ENCODE data around the gene CELF1. TPM values are rescaled to one million over a fixed set of nuclear protein-coding genes. Genes with fewer than 3 reads are reported as not detected.

The CELF1 gene
- total RNA-seq, 2 experiments from 2014 or later = 120 to 122 TPM

DNA sequence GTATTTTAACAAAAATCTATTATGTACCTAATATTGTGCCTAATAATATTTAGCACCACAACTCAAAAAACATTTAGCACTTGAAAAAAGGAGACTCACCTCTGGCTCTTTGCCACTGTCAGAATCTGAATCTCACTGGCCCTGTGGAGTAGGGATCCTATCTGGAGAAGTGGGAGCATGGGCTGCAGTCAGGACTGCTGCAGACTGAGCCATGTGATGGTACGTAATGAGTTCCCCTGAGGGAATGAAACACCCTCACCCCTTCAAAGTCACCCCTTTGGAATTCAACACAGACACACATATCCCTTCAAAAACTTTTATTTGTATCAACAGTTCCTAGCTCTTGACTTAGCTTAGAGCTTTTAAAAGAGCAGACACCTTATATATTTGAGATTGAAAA lies 19.0 kb upstream of the CELF1 start:
- no peak overlapping the region for H3K4me3 Mint-ChIP-seq
- ChIA-PET CTCF (interaction anchor here (0.9 to 1.6 kb wide), 2 partner anchors 20 to 55 kb away, joined by 3 read pairs; no protein-coding TSS in a partner anchor), POLR2A (no interaction called here)
- ATAC-seq (no peak), DNase-seq (no peak)
- TF ChIP-seq, protein P1, sequence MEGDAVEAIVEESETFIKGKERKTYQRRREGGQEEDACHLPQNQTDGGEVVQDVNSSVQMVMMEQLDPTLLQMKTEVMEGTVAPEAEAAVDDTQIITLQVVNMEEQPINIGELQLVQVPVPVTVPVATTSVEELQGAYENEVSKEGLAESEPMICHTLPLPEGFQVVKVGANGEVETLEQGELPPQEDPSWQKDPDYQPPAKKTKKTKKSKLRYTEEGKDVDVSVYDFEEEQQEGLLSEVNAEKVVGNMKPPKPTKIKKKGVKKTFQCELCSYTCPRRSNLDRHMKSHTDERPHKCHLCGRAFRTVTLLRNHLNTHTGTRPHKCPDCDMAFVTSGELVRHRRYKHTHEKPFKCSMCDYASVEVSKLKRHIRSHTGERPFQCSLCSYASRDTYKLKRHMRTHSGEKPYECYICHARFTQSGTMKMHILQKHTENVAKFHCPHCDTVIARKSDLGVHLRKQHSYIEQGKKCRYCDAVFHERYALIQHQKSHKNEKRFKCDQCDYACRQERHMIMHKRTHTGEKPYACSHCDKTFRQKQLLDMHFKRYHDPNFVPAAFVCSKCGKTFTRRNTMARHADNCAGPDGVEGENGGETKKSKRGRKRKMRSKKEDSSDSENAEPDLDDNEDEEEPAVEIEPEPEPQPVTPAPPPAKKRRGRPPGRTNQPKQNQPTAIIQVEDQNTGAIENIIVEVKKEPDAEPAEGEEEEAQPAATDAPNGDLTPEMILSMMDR (IDR thresholded peaks at IDR 0.05) = no peak
- intact Hi-C loops (cut with micrococcal nuclease) = no loop called here
- H3K9me3 Mint-ChIP-seq = no peaks in the 10 kb centered on the region
- peaks cover 16% of the 10 kb centered on the region for H3K4me1 Mint-ChIP-seq (ENCODE audit: low read depth)
- H3K27me3 Mint-ChIP-seq = no peaks in the 10 kb centered on the region
- H3K27ac Mint-ChIP-seq = no peak overlapping the region
- H3K36me3 Mint-ChIP-seq (ENCODE audit: low read depth) = peaks cover 41% of the 10 kb centered on the region

DNA sequence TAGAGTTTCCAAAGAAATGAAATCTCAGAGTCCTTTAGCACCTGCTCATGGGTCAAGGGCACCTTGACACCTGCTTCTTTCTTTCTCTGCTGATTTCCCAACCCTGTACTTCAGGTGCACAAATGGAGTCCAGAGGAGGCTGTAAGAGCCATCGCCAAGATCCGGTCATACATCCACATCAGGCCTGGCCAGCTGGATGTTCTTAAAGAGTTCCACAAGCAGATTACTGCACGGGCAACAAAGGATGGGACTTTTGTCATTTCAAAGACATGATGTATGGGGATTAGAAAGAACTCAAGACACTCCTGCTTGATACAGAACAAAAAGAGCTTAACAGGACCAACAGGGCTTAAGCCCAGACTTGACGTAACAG lies 18.4 kb upstream of the CELF1 start:
- peaks cover 20% of the 10 kb centered on the region for H3K4me1 Mint-ChIP-seq (ENCODE audit: low read depth)
- ATAC-seq (no peak), DNase-seq (no peak)
- TF ChIP-seq, protein P1 (IDR thresholded peaks at IDR 0.05) = no peak
- H3K4me3 Mint-ChIP-seq = no peak overlapping the region
- POLR2A ChIA-PET = interaction anchor here (0.9 kb wide), 1 partner anchor 10 kb away, joined by 4 read pairs; no protein-coding TSS in a partner anchor
- H3K27me3 Mint-ChIP-seq = no peaks in the 10 kb centered on the region
- H3K9me3 Mint-ChIP-seq = no peaks in the 10 kb centered on the region
- intact Hi-C loops (cut with micrococcal nuclease) = no loop called here
- H3K27ac Mint-ChIP-seq = peak overlapping the region; percentile 56
- CTCF ChIA-PET = interaction anchor here (1.6 kb wide), 1 partner anchor 19 kb away, joined by 3 read pairs; no protein-coding TSS in a partner anchor
- peaks cover 37% of the 10 kb centered on the region for H3K36me3 Mint-ChIP-seq (ENCODE audit: low read depth)

DNA sequence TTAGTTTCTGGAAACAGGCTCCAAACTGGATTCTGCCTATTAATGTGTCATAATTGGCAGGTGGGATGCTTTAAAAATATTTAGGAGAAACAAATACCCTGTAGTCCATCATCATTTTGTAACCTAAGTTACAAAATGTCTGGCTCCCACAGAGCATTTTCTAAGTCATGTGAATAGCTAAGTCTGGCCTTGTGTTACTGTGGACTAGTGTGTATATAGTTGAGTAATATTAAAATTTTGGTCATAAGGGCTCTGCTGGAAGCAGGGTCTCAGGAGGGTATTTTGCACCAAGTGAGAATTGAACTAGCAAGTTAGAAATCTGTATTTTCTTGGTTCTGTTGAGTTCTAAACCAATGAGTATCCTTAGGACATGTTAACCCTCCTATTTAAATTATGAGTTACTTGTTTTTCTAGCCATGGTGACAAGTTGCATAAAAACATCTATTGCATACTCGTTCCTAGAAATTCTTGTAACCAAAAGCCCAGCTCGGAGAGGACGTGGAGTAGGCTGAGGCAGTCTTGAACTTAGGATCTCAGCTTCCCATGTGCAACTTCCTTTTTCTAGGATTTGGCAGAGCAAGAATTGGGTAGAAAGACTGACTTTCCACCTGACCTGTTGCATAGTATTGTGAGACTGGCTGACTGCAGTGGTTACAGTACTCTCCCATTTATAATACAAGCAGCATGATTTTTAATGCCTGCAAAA lies 17.9 kb upstream of the CELF1 start:
- ChIA-PET POLR2A (interaction anchor here (0.6 to 1.2 kb wide), 3 partner anchors 8 to 72 kb away, joined by 3 to 7 read pairs (median 4); partner anchors contain the start of genes KBTBD4 and NDUFS3), CTCF (no interaction called here)
- intact Hi-C loops (cut with micrococcal nuclease) = no loop called here
- ATAC-seq (no peak), DNase-seq (no peak)
- Mint-ChIP-seq H3K36me3 (ENCODE audit: low read depth) (peaks cover 33% of the 10 kb centered on the region), H3K27me3 (no peaks in the 10 kb centered on the region), H3K9me3 (no peaks in the 10 kb centered on the region), H3K4me1 (ENCODE audit: low read depth) (peaks cover 21% of the 10 kb centered on the region), H3K4me3 (no peak overlapping the region), H3K27ac (peak overlapping the region; percentile 56)
- TF ChIP-seq, protein P1 (IDR thresholded peaks at IDR 0.05) = no peak

DNA sequence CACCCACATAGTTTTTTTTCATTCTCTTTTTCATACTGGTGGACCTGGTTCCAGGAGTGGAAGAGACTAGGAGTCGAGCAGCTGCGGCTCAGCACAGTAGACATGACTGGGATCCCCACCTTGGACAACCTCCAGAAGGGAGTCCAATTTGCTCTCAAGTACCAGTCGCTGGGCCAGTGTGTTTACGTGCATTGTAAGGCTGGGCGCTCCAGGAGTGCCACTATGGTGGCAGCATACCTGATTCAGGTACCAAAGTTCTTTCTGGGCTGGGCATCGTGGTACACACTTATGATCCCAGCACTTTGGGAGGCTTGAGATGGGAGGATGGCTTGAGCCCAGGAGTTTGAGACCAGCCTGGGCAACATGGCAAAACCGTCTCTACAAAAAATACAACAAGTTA lies 16.7 kb upstream of the CELF1 start:
- Mint-ChIP-seq H3K27ac (no peak overlapping the region), H3K36me3 (ENCODE audit: low read depth) (peaks cover 30% of the 10 kb centered on the region), H3K4me3 (no peak overlapping the region), H3K4me1 (ENCODE audit: low read depth) (peaks cover 24% of the 10 kb centered on the region), H3K9me3 (no peaks in the 10 kb centered on the region), H3K27me3 (no peaks in the 10 kb centered on the region)
- TF ChIP-seq, protein P1 (IDR thresholded peaks at IDR 0.05) = no peak
- intact Hi-C loops (cut with micrococcal nuclease) = no loop called here
- ChIA-PET CTCF (no interaction called here), POLR2A (interaction anchor here (0.6 to 1.2 kb wide), 2 partner anchors 10 to 15 kb away, joined by 3 to 7 read pairs; partner anchors contain the start of genes KBTBD4 and NDUFS3)
- DNase-seq = no peak
- no peak for ATAC-seq

DNA sequence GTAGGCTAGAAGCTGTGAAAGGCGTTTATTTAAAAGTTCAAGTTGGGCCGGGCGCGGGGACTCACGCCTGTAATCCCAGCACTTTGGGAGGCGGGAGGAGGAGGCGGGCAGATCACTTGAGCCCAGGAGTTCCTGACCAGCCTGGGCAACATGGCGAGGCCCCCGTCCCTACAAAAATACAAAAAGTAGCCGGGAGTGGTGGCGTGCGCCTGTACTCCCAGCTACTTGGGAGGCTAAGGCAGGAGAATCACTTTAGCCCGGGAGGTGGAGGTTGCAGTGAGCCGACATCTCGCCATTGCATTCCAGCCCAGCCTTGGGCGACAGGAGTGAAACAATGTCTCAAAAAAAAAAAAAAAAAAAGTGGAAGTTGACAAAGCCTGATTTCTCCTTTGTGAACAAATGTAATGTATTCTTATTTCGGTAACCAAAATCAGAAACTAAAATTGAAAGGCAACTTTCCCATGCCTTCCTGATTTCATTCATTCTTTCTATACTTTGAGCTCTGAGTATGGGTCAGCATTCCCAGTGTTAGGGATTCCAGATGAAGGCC lies 13.3 kb upstream of the CELF1 start:
- POLR2A ChIA-PET = interaction anchor here (0.6 to 4.2 kb wide), 6 partner anchors 9 to 201 kb away, joined by 3 to 48 read pairs (median 4); partner anchors contain the start of genes CELF1, FAM180B, FNBP4 and KBTBD4
- intact Hi-C loops (cut with micrococcal nuclease) = no loop called here
- no peaks in the 10 kb centered on the region for H3K9me3 Mint-ChIP-seq

More for the DNA sequence above, 13.3 kb upstream of the CELF1 start:
- Mint-ChIP-seq H3K4me3 (peak overlapping the region; percentile 83), H3K27ac (peak overlapping the region; percentile 77), H3K27me3 (no peaks in the 10 kb centered on the region), H3K36me3 (ENCODE audit: low read depth) (peaks cover 16% of the 10 kb centered on the region), H3K4me1 (ENCODE audit: low read depth) (peaks cover 28% of the 10 kb centered on the region)
- ATAC-seq (no peak), DNase-seq (peak; percentile 21)
- CTCF ChIA-PET = interaction anchor here (0.6 to 2.2 kb wide), 7 partner anchors 8 to 120 kb away, joined by 3 to 12 read pairs (median 4); partner anchors contain the start of genes KBTBD4 and NDUFS3
- TF ChIP-seq, protein P1 (IDR thresholded peaks at IDR 0.05) = no peak
